Activated naive CD4-positive, alpha-beta T cell treated with anti-CD3 and anti-CD28 coated beads for 36 hours (primary cell): ENCODE results near the gene RARA. TPM values are rescaled to one million over a fixed set of nuclear protein-coding genes. Genes with fewer than 3 reads are reported as not detected.

Experiments
- CTCF ChIA-PET: fragments of 350-600 bp; sonication (Branson Sonifier 250); formaldehyde crosslinking; loops from one replicate; lab custom pipeline; 2021; ENCODE audit warnings: antibody characterized with exemption; lab: Charles Lee
- DNase-seq: peaks from one replicate; pipeline ENCODE4 v3.0.0-alpha.2; 2020
- H3K27ac Mint-ChIP-seq: one replicate; pipeline ENCODE4 v1.8.0; 2021; ENCODE audit warnings: mild to moderate bottlenecking, mixed read lengths
- H3K27me3 Mint-ChIP-seq: one replicate; pipeline ENCODE4 v1.8.0; 2021; ENCODE audit warnings: low read depth, mixed read lengths
- H3K36me3 Mint-ChIP-seq: one replicate; pipeline ENCODE4 v1.8.0; 2021; ENCODE audit warnings: low read depth, mixed read lengths
- H3K4me1 Mint-ChIP-seq: one replicate; pipeline ENCODE4 v1.8.0; 2021; ENCODE audit warnings: low read depth, mixed read lengths
- H3K4me3 Mint-ChIP-seq: one replicate; pipeline ENCODE4 v1.8.0; 2021; ENCODE audit warnings: mild to moderate bottlenecking, moderate library complexity, mixed read lengths
- H3K9me3 Mint-ChIP-seq: one replicate; pipeline ENCODE4 v1.8.0; 2021; ENCODE audit warnings: mixed read lengths
- intact Hi-C: fragments of 100-400 bp; cut with micrococcal nuclease; formaldehyde crosslinking; loops from one replicate; pipeline ENCODE4 v1.15.1; 2023
- total RNA-seq, 2 experiments: library from RNA; stranded (reverse); gene quantifications; one replicate each; pipeline ENCODE4 v1.2.3, GENCODE V29; 2021

Gene RARA
- total RNA-seq, 2 experiments from 2014 or later = 16.9 to 18.5 TPM

DNA sequence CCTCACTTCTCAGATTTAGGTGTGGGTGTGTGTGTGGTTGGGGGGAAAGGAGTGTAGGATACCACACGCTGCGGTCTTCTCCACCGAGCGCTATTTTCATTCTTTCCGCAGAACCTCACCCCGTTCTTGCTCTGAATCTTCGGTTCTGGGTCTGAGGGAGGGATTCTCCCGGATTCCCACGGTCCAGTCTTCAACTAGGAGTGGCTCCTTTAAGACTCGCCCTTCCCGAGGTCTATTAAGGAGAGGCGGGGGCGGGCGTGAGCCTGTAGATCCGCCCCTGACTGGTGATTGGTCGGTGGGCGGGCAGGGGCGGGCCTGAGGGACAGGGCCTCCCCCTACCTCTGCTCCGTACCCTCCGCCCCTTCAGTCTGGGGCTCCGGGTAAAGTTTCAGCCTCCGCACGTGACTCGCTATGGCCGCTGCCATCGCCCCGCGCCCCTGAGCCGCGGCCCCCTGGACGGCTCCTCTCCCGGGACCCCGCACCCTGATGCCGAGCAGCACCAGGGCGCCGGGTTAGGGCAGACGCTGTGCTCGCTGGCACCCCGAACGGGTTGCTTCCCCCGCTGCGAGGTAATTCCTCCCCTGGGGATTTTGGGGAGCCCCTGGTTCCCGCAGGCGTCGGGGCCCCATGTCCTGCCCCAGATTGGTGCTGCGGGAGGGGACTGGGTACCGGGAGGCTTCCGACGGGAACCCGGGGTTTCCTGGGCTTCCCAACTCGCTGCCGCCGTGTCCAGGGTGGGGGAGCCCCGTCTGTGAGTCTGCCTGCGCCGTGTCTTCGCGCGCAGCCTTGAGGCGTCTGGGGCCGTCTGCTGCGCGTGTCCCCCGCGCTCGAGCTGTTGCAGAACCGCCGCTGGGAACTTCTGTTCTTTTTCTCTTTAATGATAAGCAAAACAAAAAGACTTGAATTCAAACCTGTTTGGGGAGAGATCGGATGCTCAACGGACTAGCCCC lies 9.2 kb downstream of the RARA start:
- H3K4me1 Mint-ChIP-seq = peaks cover 75% of the 10 kb centered on the region
- intact Hi-C loops = loop anchor here (1.0 to 2.0 kb wide), 7 partner anchors 8 to 243 kb away; partner anchors contain the start of genes CDC6 and WIPF2
- peak overlapping the region; percentile 85 for H3K4me3 Mint-ChIP-seq
- H3K27me3 Mint-ChIP-seq = no peaks in the 10 kb centered on the region
- no peaks in the 10 kb centered on the region for H3K36me3 Mint-ChIP-seq
- DNase-seq = peak; percentile 94
- H3K9me3 Mint-ChIP-seq = no peaks in the 10 kb centered on the region
- H3K27ac Mint-ChIP-seq = peak overlapping the region; percentile 90
- CTCF ChIA-PET = interaction anchor here (0.7 to 3.5 kb wide), 11 partner anchors 11 to 222 kb away, joined by 3 to 55 read pairs (median 5); no protein-coding TSS in a partner anchor

DNA sequence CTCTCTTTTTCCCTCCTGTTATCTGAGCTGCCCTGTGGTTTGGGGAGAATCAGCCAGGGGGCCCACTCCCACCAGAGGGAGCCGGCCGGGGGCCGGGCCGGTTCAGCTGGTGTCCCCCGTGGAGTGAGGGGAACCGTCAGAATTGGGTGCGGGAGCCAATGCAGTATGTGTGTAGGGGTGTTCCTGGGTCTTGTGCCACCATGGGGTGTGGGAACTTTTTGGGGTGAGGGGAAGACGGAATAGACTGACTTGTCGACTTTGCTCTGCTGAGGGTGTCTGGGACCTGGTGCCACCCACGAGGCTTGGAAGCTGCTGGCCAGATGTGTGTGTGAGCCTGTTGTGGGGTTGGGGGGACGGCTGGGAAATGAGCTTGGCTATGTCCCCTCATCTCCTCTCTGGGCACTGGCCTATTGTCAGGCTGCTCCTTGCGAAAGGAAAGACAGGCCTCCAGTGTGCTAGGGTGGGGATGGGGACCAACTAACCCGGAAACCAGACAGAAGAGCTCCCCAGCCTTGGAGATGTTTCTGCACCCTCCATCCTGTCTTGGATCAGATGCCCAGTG lies 9.9 kb downstream of the RARA start:
- Mint-ChIP-seq H3K9me3 (no peaks in the 10 kb centered on the region), H3K27ac (peak overlapping the region; percentile 90), H3K36me3 (no peaks in the 10 kb centered on the region), H3K4me1 (peaks cover 79% of the 10 kb centered on the region), H3K27me3 (no peaks in the 10 kb centered on the region), H3K4me3 (peak overlapping the region; percentile 85)
- DNase-seq = no peak
- CTCF ChIA-PET = interaction anchor here (0.6 to 3.5 kb wide), 9 partner anchors 9 to 117 kb away, joined by 3 to 29 read pairs (median 4); no protein-coding TSS in a partner anchor
- intact Hi-C loops = loop anchor here (1.0 to 2.0 kb wide), 7 partner anchors 7 to 242 kb away; partner anchors contain the start of genes CDC6 and WIPF2

DNA sequence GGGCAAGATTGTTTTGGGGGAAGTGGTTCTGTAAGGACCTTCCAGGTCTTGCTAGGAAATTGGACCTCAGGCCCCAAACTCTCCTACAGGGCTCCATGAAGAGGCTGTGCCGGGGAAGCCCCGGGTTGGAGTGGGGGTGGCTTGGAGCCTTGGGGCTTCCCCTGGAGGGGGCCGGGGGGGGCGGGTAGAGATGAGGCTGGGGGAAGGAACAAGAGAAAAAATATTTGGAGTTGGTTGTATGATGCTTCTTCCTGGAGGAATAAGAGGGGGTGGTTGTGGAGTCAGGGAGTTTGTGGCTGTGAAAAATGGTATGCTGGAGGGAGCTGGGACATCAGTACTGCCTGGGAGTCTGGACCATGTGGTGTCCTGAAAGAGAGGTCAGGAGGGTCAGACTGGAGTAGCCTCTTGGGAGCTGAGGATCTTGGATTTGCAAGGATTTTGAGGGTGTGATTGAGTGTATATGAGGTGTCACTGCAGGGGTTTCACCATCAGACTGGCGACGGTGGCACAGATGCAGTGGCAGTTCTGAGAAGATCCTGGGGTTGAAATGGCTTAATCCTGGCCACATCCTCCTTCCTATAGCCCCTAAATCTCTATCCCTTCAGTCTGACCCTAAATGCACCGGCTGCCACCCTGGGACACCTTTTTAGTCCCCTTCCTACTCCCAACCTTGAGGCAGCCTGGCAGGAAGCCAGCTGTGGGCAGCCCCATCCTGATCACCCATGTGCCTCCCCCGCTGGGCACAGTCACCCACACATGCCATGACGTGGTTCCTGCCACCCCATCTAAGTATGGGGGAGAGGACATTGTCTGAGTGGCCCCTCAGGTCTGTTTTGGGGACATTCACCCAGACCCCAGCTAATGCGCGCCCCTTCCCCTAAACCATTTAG lies 10.9 kb downstream of the RARA start:
- DNase-seq = peak; percentile 76
- H3K4me1 Mint-ChIP-seq = peaks cover 80% of the 10 kb centered on the region
- peak overlapping the region; percentile 93 for H3K27ac Mint-ChIP-seq
- H3K27me3 Mint-ChIP-seq = no peaks in the 10 kb centered on the region
- CTCF ChIA-PET = interaction anchor here (0.7 to 3.5 kb wide), 11 partner anchors 8 to 307 kb away, joined by 3 to 29 read pairs (median 4); no protein-coding TSS in a partner anchor
- intact Hi-C loops = loop anchor here (2.0 to 10.0 kb wide), 3 partner anchors 221 to 1345 kb away; no protein-coding TSS in a partner anchor
- no peaks in the 10 kb centered on the region for H3K9me3 Mint-ChIP-seq
- no peaks in the 10 kb centered on the region for H3K36me3 Mint-ChIP-seq
- H3K4me3 Mint-ChIP-seq = peak overlapping the region; percentile 85

DNA sequence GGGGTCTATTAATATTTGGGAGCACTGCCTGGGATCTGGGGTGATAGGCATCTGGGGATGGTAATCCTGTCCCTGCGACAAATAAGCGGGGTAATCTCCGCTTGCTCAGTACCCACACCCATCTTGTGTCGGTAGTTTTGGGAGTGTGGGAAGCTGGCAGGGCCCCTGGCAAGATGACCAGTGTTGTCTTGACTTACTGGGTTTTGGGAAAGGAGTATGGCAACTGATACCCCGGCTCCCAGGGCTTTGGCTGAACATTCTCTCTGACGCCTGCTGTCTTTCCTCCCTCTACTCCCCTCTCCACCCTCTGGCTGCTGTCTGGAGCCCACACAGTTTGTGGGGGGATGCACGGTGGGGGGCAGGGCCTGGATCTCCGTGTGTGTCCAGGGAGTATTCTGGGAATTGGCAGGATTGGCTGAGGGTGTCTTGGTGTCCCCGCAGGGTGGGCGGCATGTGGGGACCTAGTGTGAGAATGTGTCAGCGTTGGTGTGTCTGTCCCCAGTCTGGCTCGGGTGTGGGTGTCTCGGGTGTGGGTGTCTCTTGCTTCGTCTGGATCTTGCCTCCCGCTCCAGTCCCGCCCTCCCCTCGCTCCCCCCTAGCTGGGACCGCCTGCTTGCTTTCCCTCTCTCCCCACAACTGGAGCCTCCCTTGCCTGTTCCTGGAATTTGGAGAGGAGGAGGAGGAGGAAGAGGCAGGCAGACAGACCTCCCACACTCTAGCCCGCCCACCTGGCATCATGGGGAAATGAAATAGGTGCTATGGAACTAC lies 12.0 kb downstream of the RARA start:
- intact Hi-C loops = loop anchor here (5.0 to 10.0 kb wide), 2 partner anchors 281 to 1344 kb away; no protein-coding TSS in a partner anchor
- H3K4me1 Mint-ChIP-seq = peaks cover 81% of the 10 kb centered on the region
- no peaks in the 10 kb centered on the region for H3K36me3 Mint-ChIP-seq

DNA sequence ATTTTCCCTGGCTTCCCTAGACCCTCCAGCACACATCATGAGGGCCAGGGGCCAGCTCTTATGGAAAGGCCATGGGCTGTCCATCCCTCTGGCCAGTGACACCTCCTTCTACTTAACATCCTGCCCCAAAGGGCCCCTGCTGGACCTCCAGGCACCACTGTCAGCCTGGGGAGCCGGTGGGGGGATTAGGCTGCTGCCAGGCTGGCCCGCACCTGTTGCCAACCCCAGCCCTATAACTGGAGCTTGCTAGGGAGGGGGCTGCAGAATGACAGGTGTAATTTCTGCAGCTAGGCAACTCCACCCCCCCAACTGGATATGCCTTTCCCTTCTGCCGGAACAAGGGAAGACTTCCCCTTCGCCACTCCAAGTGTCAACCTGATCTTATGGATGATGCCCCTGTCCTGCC lies 12.5 kb downstream of the RARA start:
- H3K36me3 Mint-ChIP-seq = no peaks in the 10 kb centered on the region
- intact Hi-C loops = loop anchor here (5.0 to 10.0 kb wide), 2 partner anchors 281 to 1343 kb away; no protein-coding TSS in a partner anchor
- peak overlapping the region; percentile 85 for H3K4me3 Mint-ChIP-seq
- no peaks in the 10 kb centered on the region for H3K9me3 Mint-ChIP-seq
- no peaks in the 10 kb centered on the region for H3K27me3 Mint-ChIP-seq
- no peak for DNase-seq
- peak overlapping the region; percentile 93 for H3K27ac Mint-ChIP-seq
- peaks cover 81% of the 10 kb centered on the region for H3K4me1 Mint-ChIP-seq
- CTCF ChIA-PET = interaction anchor here (1.5 kb wide), 1 partner anchor 33 kb away, joined by 4 read pairs; the partner anchor contains the start of gene CDC6

More for the DNA sequence above, 12.0 kb downstream of the RARA start:
- DNase-seq = no peak
- peak overlapping the region; percentile 93 for H3K27ac Mint-ChIP-seq
- no peaks in the 10 kb centered on the region for H3K27me3 Mint-ChIP-seq
- no peaks in the 10 kb centered on the region for H3K9me3 Mint-ChIP-seq
- peak overlapping the region; percentile 85 for H3K4me3 Mint-ChIP-seq
- CTCF ChIA-PET = interaction anchor here (0.8 to 1.8 kb wide), 5 partner anchors 25 to 308 kb away, joined by 3 to 6 read pairs (median 3); no protein-coding TSS in a partner anchor

DNA sequence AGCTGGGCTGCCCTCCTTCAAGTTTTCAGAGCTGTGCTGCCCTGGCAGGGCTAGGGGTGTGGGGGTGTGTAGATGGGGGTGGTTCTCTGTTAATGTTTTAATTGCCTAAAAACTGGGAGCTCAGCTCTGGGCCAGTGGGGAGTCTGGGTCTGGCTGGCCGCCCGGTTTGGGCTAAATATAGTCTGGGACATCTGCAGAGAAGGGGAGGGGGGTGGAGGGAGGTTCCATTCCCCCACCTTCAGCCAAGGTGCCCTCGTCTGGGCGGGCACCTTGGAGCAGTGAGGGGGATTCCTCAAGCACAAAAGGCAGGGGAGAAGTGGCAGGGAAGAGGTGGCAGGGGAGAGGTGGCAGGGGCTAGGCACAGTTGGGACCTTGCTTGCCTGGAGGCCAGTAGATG lies 13.0 kb downstream of the RARA start:
- CTCF ChIA-PET = interaction anchor here (0.6 to 1.5 kb wide), 2 partner anchors 10 to 34 kb away, joined by 4 read pairs; partner anchors contain the start of gene CDC6
- H3K36me3 Mint-ChIP-seq = no peaks in the 10 kb centered on the region
- no peak for DNase-seq
- peaks cover 84% of the 10 kb centered on the region for H3K4me1 Mint-ChIP-seq
- no peaks in the 10 kb centered on the region for H3K27me3 Mint-ChIP-seq
- peak overlapping the region; percentile 85 for H3K4me3 Mint-ChIP-seq
- H3K9me3 Mint-ChIP-seq = no peaks in the 10 kb centered on the region
- H3K27ac Mint-ChIP-seq = peak overlapping the region; percentile 93
- intact Hi-C loops = loop anchor here (1.0 to 10.0 kb wide), 4 partner anchors 19 to 1343 kb away; no protein-coding TSS in a partner anchor

DNA sequence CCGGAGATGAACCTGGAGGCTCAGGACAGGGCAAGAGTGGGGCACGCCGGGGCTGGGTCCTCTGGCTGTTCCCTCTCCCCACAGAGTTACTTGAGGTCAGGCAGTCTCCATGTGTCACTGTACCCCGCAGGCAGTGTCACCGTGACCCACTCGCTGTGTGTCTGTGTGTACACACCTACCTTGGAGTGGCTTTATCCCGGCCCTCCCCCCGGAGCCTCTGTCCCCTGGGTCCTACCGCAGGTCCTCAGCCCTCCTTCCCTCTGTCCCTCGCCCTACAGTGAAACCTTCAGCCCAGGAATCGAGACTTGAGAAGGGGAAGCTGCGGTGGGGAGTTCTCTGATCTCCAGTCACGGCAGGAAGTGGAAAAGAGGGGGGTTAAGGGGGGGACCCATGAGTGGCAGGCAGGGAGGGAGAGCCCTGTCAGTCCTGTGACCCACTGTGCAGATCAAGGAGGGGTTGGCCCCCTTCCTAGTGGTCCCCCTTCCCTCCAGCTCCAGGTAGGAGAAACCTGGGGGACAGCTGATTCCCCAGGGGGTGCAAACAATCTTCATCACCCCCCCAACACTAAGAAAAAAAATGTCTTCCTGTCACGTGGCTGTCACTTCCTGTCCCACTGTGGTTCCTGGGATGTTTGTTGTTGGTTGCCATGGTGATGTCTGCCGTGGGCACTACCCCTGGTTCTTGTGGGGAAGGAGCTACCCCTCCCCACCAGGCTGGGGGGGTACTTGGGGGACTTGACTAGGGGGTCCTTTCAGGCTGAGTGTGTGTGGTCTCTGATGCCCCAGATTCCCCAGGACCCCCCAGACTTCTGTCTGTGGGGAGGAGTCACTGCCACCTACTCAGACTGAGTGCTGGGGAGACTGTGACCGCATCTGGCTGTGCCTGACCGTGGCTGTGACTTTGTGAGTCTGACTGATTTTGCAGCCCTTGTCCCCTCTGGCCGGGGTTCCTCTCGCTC lies 13.7 kb downstream of the RARA start:
- intact Hi-C loops = loop anchor here (1.0 to 10.0 kb wide), 4 partner anchors 19 to 1342 kb away; no protein-coding TSS in a partner anchor

DNA sequence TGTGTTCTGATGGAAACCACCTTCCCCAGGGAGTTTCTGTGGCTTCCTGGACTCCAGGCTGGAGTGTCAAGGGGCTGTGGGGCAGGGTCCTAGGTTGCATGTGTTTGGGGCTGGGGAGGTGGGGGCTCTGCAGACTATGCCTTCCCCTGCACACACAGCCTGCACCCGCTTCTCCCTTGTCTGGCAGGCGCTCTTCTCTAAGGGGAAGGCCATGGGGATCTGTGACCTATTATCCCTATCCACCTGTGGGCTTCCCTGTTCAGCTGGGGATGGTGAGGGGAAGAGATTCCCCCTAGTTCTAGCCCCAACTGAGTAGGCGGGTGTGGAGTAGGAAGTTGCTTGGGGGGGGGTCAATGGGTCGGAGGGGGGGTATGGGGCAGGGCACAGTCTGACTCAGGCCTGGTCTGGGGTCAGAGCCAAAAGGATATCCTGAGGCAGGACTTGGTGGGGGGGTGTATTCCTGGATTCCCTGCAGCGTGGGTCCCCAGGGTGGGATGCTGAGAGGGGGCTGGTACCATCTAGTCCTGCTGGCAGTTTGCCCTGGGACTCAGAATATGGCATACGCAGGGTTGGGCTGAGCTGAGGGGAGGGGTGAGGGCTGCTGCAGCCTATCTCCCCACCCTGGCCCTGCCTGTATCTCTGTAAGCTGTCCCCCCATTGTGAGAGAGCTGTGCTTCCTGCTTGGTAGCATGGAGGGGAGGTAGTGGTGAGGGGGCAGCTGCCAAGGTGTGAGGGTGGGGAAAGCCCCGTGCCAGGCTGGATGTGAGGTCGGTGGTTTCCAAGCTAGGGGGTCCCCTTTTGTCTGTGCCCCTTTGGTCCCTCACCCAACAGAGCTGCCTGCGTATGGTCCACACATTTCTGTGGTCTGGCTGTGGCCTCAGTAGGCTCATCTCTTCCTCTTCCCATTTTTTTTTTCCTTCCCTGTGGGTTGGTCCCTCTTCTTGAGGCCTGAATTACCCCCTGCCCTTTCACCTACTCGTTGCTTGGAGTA lies 14.7 kb downstream of the RARA start:
- H3K27me3 Mint-ChIP-seq = no peaks in the 10 kb centered on the region
- no peaks in the 10 kb centered on the region for H3K36me3 Mint-ChIP-seq
- CTCF ChIA-PET = interaction anchor here (0.8 to 3.2 kb wide), 6 partner anchors 8 to 210 kb away, joined by 3 to 13 read pairs (median 4); no protein-coding TSS in a partner anchor

More for the DNA sequence above, 13.7 kb downstream of the RARA start:
- peak; percentile 90 for DNase-seq
- Mint-ChIP-seq H3K27me3 (no peaks in the 10 kb centered on the region), H3K4me3 (peak overlapping the region; percentile 85), H3K4me1 (peaks cover 84% of the 10 kb centered on the region), H3K27ac (peak overlapping the region; percentile 93), H3K9me3 (no peaks in the 10 kb centered on the region), H3K36me3 (no peaks in the 10 kb centered on the region)
- CTCF ChIA-PET = interaction anchor here (0.6 to 1.5 kb wide), 3 partner anchors 9 to 34 kb away, joined by 3 to 4 read pairs (median 4); partner anchors contain the start of gene CDC6

More for the DNA sequence above, 14.7 kb downstream of the RARA start:
- peak overlapping the region; percentile 85 for H3K4me3 Mint-ChIP-seq
- DNase-seq = peak; percentile 80
- intact Hi-C loops = loop anchor here (2.0 to 10.0 kb wide), 3 partner anchors 227 to 1341 kb away; no protein-coding TSS in a partner anchor
- peak overlapping the region; percentile 93 for H3K27ac Mint-ChIP-seq
- no peaks in the 10 kb centered on the region for H3K9me3 Mint-ChIP-seq
- peaks cover 90% of the 10 kb centered on the region for H3K4me1 Mint-ChIP-seq
